ENCODE results near the gene POSTN.
"Not testable (repeated sequence)": the region's sequence is repeated elsewhere in the genome, so short reads cannot be mapped to it uniquely, and the experiment has no call there.

POSTN gene

DNA sequence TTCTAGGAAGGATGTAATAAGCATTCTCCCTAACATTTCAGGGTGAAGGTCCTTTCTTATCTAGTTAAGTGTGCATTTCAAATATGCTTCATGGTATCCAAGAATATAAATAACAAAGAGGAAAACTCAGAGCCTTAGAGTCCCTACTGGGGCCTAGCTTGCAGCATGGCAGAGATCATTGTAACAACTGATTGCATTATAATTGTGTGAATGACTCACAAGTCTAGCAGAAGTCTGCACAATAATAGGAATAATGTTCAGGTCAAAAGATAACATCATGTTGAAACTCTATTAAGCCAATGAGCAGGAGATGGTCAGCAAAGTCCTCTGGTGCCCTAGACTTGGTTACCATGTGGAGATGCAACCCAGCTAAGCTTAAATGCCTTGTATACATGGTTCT is 3.4 kb downstream of the POSTN start:
- DNase-seq (ENCODE audit: low read depth in 2 of 2): no peak

DNA sequence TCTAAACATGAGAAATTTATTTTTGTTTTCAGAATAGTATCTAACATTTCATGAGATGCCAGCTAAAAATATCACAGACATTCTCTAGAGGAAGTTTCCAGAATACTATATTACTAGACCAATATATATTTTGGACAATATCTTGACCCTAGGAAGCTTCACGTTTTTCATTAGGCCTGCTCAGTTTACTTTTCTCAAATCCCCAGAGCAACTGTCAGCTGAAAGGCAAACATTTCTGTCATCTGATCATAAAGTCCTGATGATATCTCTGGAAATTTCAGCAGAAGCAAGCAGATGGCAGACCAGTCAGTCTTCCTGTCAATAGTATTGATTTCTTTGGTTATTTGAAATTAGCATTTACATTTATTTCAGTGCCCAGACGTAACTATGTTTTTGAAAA is 4.0 kb downstream of the POSTN start:
- no peak for DNase-seq (ENCODE audit: low read depth in 2 of 2)

DNA sequence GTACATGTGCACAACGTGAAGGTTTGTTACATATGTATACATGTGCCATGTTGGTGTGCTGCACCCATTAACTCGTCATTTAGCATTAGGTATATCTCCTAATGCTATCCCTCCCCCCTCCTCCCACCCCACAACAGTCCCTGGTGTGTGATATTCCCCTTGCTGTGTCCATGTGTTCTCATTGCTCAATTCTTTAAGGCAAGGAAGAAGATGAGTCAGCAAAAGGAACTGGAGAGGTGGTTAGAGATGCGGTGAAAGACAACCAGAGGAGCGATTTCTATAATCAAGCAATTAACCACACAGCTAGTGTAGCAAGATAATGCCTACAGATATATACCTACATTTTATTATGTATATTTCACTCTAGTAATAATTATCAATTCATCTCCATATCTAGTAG is 9.2 kb downstream of the POSTN start:
- not testable (repeated sequence) for DNase-seq (ENCODE audit: low read depth in 2 of 2)

DNA sequence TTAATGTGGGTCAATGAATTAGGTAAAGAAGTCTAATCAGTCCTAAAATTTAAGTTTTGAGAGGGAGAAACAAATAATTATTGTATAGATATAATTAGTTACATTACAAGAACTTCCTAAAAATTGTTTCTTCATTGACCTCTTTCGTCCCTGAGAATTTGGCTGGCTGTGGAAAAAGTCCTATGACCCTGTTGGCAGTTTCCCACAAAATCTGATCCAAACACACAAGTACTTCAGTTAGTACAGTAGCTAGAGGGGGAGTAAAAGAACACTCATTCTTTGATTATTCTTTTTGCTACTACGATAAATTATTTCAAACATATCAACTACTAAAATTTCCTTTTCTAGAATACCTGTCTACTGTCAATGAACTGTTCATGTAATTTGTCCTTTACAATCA is 11.3 kb downstream of the POSTN start:
- DNase-seq (ENCODE audit: low read depth in 2 of 2): no peak

DNA sequence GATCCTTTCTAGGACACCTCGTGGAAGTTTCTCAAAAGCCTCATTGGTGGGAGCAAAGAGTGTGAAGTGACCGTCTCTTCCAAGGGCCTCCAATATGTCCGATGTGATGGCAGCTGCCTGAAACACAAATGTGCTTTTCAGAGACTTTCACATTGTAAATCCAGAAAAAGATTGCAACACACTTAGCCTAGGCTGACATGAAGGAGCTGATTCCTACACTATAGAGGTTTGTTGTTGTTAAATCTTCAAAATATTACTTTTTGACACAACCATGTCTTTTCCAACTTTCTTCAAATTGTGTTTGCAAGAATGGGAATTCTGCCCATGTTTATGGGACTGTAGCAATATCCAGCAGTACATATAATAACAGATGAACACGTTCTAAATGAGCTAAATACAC is 12.4 kb downstream of the POSTN start:
- no peak for DNase-seq (ENCODE audit: low read depth in 2 of 2)

DNA sequence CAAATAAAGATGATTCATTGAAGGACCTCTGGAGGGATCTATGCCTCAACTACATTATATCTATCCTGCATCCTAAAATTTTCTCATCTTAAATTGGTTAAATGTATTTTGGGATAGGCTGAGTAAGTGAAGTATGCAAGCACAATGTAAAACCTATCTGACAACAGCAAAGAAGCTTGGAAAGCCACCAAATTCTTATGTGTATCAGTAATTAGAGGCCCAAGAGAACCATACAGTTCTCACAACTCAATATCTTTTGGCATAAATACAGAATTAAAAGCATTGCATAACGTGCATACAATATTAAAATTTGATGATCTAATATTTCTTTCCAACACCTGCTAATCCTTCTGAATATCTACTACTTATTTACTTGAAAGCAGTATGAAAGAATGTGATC is 13.0 kb downstream of the POSTN start:
- DNase-seq (ENCODE audit: low read depth in 2 of 2): no peak

DNA sequence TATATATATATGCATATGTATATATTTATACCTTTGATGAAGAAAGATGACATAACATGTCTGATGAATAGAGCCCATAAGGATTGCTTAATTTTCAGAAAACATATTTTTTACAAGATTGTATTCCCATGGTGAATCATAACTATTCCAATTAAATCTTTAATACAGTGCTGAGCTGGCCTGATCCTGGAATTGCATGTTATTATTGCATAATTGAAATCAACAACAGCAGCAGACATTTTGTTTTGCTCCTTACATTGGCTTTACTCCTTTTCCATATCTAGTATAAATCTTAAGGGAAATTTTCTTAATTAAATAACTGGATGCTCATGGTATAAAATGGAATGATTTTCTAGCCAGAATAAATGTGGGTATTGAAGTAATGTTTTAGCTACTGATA is 22.0 kb downstream of the POSTN start:
- DNase-seq (ENCODE audit: low read depth in 2 of 2): no peak

DNA sequence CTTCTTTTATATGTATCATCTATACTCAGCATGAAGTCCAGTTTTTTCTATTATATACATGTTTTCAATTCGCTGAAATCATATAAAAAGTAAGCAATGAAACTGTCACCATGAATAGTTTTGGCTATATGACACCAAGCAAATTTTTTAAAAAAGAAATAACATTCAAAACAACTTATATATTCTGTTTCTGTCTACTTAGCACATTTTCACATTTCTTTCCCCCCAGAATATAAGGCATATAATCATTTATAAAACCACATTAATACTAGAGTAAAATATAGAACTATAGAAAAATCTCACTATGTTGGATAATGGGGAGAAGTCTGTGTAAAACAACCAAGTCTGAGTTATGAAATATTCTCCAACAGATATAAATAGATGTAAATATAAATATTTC is 33.1 kb downstream of the POSTN start:
- no peak for DNase-seq (ENCODE audit: low read depth in 2 of 2)

DNA sequence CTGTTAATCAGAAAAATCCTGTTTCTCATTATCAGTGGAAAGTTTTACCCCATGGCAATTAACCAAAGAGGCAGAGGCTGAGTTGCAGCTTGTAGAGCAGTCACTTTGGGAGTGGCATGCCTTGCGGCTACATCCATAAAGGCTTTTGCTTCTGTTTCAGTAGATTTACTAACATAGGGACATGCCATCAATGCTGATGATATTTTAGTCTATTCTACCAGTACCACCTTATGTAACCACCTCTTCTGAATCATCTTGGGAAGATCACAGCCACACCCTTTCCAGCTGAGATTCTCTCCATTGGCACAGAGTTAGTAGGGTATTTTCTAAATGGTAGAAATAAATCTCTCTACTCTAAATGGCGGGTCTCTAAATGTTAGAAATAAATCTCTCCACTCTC is 37.5 kb downstream of the POSTN start:
- DNase-seq (ENCODE audit: low read depth in 2 of 2): no peak

DNA sequence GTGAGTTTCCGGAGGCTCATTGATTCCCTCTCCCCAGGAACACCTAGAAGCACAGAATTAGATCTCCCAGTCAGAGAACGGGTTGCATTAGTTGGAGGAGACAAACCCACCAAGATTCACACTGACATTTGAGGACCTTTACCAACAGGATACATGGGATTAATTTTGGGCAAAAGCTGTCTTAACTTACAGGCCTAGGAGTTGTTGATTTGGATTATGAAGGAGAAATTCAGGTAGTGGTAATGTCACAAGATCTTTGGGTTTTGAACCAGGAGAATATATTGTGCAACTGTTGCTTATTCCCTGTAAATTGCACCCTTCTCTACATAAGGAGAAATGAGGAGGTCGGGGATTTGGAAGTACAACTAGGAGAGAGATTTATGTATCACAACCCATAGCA is 38.0 kb downstream of the POSTN start:
- no peak for DNase-seq (ENCODE audit: low read depth in 2 of 2)

DNA sequence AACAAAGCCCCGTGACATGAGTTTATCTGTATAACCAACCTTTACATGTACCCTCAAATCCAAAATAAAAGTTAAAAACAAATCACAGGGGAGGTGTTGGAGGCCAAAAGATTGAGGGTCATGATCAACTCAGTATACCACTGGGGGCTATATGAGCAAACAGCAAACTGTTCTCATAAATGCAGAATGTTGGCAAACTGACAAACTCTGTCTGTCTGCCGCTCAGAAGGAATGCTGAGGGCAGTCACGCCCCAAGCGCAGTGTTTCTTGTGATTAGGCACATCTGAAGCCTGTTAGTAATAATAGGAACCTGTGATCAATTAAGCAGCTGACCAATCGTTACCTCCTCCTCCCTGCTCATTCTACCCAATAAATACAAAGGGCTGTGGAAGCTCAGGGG is 39.8 kb downstream of the POSTN start:
- not testable (repeated sequence) for DNase-seq (ENCODE audit: low read depth in 2 of 2)

DNA sequence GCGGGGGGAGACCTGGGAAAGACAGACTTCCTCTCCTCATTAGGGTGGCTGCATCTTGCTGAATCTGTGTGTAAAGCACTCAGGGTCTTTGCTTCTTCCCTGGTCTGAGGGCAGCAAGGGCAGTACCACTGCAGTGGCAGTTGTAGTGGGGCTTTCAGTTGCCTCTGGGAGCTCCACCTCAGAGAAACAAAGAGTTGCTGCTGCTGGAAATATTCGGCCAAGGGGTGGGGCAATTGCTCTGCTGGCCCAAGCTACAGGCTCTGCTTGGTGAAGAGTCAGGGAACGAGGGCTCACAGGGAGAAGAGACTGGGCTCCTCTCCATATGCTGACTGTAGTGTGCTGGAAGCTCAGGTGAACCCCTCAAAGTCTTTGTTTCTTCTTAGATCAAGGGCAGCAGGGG is 52.5 kb downstream of the POSTN start:
- no peak for DNase-seq (ENCODE audit: low read depth in 2 of 2)

DNA sequence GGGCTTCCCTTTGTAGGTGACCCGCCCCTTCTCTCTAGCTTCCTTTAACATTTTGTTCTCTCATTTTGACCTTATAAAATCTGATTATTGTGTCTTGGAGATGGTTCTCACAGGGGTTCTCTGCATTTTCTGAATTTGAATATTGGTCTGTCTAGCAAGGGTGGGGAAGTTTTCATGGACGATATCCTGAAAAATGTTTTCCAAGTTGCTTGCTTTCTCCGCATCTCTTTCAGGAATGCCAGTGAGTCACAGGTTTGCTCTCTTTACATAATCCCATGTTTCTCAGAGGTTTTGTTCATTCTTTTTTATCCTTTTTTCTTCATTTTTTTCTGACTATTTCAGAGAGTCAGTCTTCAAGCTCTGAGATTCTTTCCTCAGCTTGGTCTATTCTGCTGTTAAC is 53.6 kb downstream of the POSTN start:
- DNase-seq (ENCODE audit: low read depth in 2 of 2): no peak

DNA sequence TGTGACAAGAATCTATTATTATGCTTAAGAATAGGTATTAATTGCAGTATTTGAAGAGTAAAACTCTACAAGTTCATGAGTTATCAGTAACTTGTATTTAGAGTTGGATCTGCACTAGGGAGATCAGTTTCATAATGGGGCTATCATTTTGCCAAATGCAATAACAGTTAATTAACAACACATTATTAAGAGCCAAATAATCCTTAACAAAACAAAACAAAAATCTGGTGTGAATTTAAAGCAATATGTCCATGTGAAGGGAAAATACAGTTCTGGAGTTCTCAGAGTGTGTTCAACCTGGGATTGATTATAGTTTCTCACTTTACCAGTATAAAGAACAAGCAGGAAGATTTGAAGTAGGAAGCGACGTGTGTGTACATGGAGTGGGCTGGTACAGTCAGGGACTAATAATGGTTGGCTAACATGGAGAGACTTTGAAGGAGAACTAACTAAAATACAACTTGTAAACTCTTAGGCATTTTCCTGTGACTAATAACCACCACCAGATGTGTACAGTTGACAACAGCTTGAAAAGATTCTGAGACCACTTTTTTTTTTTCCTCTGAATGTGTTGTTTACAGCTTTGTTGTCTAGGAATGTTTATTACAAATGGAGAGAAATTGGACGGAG is 58.5 kb downstream of the POSTN start:
- DNase-seq (ENCODE audit: low read depth in 2 of 2): no peak

DNA sequence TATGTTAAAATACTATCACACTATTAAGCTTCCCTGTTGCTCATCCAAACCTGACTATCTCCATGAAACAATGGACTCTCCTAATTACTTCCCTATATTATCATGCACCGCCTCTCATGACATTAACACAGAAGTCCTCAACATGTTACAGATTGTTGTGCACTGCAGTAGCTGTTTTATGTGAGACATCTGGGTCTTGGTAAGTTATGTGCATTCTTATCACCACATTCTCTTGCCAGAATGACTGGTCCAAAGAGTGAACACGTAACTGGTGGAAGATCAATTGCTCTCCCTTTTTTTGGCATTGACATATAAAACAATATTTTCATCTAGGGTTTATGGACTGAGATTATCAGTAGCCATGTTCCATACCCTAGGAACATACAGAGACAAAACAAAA is 59.4 kb downstream of the POSTN start:
- DNase-seq (ENCODE audit: low read depth in 2 of 2): no peak

DNA sequence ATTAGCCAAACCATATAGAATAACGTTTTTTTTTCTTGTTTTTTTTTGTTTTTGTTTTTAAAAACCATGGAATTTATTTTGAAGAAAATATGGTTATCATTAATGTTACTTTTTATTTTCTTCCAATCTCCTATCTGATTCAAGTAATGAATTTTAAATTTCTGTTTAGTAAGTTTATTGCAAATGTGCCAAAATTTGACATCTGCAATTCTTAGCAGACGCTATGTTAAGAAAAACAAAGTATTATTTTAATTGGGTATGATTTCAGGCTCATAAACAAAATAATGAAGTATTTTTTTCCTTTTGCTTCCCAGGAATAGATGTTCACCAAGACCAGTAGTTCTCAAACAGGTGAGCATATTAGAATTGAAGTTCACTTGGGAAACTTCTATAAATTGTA is 63.1 kb downstream of the POSTN start:
- no peak for DNase-seq (ENCODE audit: low read depth in 2 of 2)

DNA sequence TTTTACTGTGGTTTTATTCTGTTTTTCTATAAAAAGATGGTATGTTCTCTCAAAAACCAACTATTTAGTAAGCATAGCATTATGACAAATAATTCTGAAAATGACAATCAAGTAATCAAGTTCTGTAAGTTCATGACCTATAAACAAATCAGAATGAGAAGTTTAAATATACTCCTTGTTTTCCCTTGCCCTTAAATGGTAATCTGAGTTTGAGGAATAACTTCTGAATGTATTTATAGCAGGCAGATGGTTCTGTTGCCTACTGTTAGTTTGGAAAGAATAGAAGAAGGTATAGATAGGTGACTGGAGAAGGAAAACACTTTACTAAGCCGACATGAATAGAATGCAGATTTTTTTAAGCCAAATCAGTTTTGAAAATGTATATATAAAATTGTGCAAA is 63.9 kb downstream of the POSTN start:
- DNase-seq (ENCODE audit: low read depth in 2 of 2): no peak

DNA sequence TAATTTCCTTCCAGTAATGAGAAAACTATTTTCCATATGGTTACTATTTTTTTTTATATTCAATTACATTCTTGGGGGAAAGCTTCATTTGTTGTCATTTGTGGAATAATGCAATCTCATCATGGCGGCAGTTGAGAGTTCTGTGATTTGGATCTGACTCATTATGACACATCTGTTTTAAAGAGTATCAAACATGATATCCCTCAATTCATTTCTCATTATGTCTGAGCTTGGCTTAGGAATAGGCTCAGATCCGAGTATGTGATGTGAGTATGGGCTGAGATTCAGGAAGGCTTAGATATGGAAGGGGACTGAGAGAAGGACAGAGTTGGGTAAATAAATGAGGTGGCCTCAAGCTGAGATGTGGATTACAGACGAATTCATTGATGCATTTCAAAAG is 64.4 kb downstream of the POSTN start:
- no peak for DNase-seq (ENCODE audit: low read depth in 2 of 2)

DNA sequence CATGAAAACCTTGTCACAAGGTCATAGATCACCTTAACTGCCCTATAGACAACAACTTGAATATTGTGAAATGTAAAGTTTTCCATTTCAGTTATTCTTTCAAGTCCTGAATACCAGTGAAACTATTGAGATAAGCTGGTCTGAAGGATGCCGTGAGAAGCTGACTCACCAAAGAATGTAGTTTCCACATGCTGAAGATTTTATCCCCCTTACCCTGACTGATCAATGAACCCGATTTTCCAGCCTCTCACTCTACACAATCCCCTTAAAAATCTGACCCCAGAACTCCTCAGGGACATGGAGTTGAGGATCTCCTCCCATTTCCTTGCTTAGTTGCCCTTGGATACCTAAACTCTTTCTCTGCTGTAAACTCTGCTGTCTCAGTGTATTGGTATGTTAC is 67.5 kb downstream of the POSTN start:
- DNase-seq (ENCODE audit: low read depth in 2 of 2): no peak

DNA sequence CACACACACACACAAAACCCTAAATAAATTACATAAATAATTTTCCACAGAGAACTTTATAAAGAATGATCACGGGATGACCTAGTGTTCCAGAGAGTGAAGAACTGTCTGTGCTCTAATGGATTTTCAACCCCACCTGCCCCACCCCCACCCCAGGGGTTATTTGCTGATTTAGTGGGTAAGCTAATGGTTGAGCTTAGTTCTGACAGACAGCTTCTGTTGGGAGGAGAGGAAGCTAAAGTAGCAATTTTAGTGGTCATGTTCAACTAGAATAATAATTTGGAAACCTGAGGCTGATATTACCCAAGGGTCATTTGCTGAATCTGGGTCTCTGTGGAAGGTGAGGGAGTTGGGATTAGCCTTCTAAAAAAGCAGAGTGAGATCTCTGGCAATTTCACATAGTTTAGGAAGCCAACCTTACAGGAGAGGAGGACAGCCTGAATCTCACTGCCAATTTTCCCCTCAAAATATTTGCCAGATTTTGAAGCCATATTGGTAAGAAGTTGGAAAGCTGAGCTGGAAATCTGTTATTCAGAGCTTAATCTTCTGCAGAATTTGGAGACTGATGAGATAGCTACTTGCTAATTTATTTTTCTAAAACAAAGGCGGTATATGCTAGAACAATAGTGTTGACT is 68.7 kb downstream of the POSTN start:
- DNase-seq (ENCODE audit: low read depth in 2 of 2): no peak

DNA sequence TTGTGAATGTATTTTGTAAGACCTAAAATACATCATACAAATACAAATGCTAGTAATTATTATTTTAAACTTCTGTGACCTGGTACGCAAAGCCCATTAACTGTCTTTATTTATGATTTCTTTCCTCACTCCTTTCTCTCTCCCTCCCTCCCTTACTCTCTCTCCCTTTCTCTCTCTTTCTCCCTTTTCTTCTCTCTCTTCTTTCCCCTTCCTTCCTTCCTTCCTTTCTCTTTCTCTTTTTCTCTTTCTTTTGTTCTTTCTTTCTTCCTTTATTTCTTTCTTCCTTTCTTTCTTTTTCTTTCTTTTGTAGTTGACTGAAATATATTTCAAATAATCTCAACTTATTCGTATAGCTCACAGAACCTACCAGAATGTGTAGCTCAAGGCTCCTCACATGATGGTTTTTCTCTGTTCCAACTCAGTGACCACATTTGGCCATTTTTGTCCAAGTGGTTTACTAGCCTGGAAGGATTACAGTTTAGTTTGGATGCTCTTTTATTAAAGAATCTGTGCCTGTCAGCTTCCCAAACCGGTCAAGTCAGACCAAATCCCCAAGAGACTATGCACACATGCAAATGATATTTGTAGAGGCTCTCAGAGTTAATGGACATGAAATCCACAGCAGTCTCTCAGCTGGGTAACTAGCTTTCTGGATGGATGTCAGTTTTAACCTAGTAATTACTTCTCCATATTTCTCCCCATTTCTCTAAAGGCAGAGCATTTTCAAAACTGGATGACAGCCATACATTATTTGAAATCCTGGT is 71.7 kb downstream of the POSTN start:
- no peak for DNase-seq (ENCODE audit: low read depth in 2 of 2)

DNA sequence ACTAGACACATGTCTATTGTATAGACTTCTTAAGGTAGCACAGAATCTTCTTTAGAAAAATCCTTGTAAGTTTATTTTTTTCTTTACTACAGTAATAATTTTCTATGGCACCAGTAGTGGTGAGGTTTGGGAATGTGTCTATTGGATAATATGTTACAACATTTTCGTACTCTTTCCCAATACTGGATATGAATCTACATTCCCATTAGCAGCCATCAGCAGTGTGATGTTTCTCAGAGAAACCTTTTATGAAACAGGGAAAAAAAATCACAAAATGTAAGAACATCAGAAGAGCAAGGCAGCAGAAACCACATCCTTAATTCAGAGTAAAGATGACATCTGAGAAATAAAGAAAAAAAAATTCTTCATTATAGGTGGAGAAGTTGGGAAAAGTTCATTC is 83.3 kb downstream of the POSTN start:
- DNase-seq (ENCODE audit: low read depth in 2 of 2): no peak
